GM18502 (cell line): ENCODE results near the gene PRODH2.

Source experiments
- ATAC-seq: cut with Tn5 transposase; IDR thresholded peaks from one replicate; pipeline ENCODE4 v1.9.1; 2021; ENCODE audit warnings: mild to moderate bottlenecking; ENCODE audit not compliant: unreplicated experiment, poor library complexity

Gene PRODH2

DNA sequence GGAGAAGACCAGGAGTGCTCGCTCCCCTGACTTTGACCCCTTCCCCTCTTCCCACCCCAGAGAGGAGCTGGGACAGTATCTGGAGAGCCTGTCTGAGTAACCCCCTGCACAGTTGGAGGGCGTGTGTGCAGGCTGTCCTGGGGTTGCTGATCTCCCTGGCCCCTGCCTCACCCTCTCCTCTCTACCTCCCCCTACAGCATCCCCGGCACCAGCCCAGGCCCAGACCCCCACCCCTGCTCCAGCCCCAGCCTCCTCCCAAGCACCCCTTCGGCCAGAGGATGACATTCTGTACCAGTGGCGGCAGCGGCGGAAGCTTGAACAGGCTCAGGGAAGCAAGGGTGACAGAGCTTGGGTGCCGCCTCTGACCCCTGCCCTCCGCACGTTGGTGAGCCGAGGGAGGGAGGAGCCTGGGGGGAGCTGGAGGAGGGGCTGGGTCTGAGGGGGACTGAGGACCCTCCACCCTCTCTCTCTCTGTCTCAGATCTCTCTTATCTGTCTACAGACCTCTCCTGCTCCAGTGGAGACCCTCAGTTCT is 46.0 kb downstream of the PRODH2 start:
- ATAC-seq: no peak

DNA sequence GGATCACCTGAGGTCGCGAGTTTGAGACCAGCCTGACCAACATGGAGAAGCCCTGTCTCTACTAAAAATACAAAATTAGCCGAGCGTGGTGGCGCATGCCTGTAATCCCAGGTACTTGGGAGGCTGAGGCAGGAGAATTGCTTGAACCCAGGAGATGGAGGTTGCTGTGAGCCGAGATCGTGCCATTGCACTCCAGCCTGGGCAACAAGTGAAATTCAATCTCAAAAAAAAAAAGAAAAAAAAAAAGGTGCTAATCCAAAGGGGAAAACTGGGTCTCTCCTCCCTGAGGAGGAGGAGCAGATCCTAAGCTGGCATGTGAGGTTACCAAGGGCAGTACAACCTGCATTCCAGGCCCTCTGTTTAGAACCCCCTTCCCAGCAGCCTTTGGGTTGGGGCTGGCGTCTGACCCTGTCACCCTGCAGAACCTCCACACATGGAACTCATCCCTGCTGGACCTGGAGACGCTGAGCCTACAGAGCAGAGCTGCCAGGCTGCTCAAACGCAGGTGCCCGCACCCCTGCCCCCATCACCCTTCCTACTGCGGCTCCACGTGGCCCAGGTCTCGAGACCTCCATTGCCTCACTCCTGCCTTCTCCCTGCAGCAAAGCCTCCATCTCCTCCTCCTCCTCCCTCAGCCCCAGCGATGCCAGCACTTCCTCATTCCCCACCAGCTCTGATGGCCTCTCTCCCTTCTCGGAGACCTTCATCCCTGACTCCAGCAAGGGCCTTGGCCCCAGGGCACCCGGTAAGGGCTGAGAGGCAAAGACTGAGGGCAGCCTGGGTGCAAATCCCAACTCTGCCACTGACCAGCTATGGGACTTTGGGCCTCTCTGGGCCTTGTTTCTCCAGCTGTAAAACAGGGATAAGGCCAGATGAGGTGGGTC is 48.0 kb downstream of the PRODH2 start:
- ATAC-seq: no peak

DNA sequence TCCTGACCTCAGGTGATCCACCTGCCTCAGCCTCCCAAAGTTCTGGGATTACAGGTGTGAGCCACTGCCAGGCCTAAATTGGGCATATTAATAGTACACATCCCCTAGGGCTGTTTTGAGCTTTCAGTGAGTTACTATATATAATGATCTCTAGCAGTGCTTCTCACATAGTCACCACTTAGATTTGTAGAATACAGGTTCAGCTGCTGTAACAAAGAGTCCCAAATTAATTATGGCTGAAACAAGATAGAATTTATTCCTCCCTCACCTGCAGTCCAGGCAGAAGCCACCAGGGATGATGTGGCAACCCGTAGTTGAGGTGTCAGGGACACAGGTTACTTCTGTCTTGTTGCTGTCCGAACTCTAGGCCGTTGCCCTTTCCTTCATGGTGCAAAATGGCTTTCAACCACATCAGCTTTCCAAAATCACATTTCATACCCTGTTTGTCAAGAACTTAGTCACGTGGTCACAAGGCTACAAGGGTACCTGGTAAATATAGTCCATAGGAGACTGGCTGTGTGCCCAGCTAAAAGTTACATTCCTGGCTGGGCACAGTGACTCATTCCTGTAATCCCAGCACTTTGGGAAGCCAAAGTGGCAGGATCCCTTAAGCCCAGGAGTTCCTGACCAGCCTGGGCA is 51.8 kb downstream of the PRODH2 start:
- ATAC-seq: no peak

DNA sequence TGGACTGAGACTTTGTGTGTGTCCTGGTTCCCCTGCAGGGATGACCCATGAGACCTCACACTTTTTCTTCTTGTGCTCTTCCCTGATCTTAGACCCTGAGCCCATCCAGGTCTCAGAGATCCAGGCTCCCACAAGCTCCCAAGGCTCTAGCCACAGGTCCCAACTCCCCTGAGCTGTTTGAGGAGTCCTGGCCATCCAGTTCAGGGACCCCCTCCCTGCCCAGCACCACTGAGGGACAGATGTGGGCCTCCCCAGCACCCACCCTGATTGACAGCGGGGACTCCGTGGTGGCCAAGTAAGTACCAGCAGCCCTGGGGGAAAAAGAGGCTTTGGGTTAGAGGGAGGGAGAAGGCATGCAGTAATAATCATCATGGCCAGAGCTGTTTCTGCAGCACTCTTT is 52.9 kb downstream of the PRODH2 start:
- no peak for ATAC-seq

DNA sequence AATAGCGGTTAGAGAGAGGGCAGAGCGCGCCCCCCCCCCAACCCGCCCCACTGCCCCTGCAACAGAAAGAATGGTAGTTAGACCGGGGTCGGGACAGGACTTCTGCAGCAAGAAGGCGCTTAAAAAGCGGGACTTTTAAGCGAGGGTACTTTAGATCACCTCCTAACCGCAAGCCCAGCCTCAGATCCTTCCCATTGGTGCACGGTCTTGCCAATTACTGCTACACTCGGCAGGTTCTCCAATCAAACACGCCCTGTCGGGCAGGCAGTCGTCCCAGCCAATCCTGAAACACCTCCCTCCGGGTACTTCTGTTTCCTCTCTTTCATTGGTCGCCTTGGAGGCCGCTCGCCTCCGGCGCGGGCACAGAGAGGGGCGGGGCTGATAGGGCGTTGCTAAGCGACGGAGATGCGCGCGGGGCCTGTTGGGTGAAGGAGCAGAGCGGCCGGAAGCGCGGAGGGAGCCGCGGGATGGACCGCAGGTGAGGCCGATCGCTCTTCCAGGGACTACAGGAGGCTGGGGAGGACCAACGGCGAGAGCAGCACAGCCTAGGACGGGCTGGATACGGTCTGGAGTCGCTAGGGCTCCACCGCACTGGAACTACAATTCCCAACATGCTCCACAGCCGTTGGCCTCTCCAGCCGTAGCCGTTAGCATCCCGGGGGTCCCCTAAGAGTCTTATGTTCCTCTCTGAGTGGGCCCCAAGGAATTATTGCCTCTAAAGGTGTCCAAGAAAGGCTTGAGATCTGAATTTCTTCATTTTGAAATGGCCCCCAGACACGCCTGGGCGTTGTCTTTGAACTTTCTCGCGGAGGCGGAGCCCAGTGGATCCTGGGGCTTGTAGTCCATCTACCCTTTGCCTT is 54.7 kb downstream of the PRODH2 start, which contains the start of gene PROSER3:
Gene PROSER3 (plus strand): TSS at position 428 of the 860 bp plus-strand sequence. CDS start 40 bp downstream, at position 468.
- ATAC-seq: peak; percentile 90

DNA sequence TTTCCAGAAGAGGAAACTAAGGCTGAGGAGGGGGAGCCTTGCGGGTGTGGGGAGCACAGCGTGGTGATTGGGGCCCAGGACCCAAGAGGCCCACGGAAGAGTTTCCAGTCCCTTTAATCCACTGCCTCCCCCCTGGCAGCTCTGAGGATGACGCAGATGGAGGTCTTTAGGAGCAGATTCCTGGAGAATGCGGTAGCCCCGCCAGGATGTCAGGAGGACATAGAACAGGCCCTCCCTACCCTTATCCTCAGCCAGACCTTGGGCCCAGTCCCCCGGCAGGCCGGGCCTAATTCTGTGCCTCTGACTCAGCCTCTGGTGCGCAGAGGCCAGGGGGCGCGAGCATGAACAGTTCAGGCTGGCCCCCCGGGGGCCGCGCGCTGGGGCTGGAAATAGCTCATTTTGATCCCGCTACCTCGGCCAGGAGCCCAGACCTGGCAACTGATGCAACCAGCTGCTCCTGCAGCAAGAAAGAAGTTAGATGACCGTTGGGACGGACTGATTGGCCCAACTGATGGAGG is 55.4 kb downstream of the PRODH2 start:
- no peak for ATAC-seq

DNA sequence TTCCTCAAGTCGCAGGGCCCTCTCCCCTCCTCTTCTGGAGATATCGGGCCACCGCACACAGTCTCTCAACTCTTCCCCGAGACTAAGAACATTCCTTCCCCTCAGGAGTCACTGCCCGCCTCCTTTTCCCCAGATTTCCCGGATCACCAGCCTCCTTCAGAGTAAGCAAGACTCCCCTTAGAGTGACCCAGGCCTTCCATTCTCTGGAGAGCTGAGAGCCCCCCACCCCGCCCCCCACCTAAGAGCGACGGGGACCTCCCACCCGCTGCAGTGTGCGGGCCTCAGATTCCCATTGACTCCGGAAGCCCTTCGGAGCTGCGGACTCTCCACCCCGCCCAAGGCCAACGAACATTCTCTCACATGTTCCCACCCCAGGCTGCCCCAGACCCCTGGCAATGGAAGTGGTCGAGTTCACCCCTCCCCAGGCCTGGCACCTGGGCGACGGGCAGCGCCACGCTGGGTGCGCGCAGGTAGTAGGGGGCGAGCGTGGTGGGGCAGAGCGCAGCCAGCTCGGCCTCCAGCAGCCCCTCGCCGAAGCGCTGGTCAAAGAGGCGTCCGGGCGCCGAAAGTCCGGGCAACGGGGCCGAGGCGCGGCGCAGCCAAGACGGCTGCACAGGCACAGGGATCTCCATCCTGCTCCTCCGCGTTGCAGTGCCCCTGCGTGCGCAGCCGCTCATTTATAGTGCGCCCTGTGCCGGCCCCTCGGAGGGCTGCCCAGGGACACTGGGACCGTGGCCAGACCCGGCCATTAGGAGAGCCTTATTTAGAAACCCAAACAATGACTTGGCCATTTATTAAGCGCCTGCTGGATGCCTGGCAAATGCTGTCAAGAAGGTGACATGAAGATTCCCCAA is 56.0 kb downstream of the PRODH2 start, which contains the start of gene HSPB6:
Gene HSPB6 (minus strand): TSS at position 653 of the 854 bp plus-strand sequence. CDS start 21 bp downstream, at position 632.
- no peak for ATAC-seq

DNA sequence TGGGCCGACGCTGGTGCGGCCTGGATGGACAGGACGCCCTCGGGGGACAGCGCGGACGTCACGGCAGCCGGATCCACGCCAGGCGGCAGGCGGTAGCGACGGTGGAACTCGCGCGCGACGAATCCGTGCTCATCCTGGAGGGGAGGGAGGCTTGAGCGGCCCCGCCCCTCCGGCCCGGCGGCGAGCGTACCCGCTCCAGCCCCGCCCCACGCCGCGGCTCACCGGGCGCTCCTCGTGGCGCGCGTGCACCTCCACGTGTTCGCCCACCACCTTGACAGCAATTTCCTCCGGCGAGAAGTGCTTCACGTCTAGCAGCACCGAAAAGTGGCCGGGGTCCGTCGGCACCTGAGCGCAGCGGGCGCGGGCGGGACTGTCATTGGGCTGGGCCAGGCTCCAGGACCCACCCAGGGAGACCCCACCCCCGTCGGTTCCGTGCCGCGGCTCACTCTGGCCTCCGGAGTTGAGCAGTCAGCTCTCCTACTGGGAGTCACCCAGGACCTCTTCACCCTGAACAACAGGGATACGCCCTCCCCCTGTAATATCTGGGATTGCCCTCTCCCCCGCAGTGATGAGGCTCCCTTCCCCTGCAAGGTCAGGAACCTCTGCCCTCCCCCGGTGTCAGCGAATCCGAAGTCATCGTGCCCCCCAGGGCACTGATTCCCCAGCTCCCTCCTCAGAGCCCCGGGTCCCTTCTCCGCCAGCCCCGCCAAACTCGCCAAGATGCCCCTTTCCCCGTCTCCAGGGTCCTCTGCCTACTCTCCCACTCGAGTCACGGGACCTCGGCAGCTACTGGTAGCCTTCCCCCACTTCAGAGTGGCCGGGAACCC is 56.9 kb downstream of the PRODH2 start:
- ATAC-seq: no peak

DNA sequence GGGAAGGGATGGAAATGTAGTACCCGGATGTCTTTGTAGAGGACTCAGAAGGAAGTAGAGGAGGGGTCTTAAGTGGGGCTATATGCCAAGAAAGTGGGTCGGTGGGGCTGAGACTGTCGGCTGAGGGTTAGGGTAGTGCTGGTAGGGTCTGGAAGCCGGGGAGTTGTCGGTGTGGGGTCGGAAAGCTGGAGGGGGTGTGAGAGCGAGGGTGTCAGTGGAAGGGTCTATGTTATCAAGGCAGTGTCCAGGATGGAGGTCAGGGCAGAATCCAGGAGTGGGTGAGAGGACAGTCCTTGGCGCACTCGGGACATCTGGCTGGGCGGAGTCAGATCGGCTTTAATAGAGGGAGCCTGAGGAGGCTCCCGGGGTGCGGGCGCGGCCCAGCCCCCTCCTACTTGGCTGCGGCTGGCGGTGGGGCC is 57.5 kb downstream of the PRODH2 start:
- ATAC-seq: no peak

DNA sequence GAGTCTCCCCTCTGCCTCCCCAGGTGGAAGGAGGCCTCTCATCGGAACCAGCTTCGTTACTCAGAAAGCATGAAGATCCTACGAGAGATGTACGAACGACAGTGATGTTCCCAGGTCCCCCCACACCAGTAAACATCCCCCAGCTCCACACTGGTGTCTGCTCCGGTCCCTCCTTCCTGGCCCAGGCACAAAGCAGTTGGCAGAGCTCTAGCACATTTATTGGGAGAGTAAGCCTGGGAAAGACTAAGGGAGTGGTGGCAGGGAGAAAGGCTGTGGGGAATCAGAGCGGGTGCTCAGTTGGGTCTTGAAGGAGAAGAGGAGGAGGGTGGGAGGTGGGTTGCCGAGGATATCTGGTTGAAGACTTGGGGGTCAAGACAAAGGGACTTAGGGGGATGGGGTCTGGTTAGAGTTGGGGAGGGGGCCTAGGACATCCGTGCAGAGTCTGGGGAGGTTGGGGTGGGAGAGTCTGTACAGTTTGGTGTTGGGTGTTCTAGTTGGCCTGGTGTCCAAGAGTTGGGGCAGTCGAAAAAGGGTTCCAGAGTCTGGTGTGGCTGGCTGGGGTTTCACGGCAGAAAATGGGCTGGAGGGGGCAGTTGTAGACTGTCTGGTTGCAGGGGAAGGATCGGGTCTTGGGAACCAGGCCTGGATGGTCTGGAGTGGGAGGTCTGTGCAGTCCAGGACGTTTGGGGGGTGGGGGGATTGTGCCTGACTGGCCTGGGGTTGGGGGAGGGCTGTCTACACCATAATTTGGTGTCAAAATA is 58.1 kb downstream of the PRODH2 start:
- ATAC-seq: no peak

DNA sequence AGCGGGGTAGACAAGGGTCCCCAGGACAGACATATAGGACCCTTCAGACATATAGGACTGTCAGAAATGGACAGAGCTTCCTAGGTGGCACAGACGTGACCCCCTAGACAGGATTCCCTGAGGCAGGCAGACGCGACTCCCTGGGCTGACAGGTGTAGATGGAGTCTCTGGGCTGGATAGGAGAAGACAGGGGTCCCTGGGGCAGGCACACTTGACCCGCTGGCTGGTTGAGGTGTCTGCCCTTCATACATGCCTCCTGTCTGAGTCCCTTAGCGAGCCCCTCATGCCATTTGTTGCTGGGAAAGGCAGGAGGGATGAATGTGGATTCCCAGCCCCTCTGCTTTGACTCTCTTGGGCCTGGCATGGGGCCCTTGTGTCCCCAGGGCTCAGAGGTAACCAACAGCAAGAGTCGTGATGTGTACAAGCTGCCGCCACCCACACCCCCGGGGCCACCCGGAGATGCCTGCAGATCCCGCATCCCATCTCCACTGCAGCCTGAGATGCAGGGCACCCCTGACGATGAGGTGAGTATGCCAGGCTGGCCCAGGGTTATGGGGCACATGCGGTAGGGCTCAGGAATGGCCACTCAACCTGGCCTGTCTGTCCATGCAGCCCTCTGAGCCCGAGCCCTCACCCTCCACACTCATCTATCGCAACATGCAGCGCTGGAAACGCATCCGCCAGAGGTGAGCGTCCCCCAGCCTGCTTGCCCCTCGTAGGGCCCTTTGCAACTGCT is 58.8 kb downstream of the PRODH2 start:
- ATAC-seq: no peak

DNA sequence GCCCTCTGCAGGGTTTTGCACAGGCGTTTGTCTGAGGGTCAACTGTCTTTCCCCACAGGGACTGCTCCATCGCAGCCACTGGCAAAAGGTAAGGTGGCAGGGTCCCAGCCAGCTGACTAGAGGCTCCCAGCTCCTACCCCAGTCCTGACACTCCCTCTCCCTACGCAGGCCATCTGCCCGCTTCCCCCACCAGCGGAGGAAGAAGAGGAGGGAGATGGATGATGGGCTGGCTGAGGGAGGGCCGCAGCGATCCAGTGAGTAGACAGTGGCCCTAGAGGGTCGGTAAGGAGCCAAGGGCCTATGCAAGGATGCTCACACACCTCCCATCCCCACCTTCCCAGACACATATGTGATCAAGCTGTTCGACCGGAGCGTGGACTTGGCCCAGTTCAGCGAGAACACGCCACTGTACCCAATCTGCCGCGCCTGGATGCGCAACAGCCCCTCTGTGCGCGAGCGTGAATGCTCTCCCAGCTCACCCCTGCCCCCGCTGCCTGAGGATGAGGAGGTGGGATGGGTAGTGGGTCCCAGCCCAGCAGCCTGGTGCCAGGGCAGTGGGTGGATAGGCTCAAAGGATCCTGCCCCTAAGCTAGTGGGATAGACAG is 59.8 kb downstream of the PRODH2 start:
- no peak for ATAC-seq

DNA sequence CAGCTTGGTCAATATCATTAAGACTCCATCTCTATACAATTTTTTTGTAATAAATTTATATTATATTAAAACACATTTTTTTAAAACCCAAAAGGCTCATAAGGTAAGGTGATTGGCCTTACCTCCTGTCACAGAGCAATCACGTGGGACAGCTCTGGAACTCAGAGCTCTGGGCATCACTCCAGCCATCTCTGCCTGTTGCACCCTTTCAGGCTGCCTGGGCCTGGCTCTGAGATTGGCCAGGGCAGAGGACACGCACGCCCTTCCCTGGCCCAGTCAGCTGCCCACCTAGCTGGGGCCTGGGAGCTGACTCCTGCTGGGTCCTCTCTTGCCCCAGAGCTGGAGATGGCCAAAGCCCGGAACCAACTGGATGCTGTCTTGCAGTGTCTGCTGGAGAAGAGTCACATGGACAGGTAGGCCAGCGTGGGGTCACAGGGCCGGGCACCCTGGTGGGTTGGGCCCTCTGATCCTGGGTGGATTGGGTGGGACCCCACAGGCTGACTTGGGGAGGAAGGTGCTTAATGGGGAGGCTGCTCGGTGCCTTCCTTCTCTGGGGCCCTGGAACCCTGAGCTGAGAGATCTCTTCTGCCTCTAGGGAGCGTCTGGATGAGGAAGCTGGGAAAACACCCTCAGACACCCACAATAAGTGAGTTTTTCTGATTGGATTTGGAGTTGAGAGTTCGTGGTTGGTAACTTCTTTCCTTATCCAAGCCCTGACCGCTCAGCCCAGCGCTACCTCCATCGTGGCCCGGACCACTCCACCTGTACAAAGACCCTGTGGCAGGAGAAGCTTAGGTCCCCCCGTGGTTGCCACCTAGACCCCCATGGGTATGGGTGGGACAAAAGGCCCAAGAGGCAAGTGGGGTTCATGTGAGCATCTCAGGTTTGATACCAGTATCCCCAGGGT is 60.6 kb downstream of the PRODH2 start:
- ATAC-seq: no peak

DNA sequence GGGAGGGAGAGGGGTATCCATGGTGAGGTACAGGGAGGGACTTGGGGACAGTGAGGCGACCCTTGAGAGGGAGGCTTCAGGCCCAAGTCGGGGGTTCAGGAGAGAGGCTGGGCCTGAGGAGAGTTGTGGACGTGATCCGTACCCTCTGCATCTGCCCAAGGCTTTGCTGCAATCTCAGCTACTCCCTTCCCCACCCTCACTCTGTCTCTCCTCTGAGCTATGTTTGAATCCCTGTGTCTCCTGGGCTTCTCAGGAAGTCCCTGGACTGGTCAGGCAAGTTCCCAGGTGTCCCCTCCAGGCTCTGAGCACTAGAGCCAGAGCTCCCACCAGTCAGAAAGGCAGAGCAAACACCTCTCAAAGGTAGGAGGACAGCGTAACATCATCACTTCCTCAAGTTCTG is 62.5 kb downstream of the PRODH2 start:
- no peak for ATAC-seq
